HEK293T (cell line): ENCODE data around the gene PFKFB2.

Source experiments
- CTCF ChIA-PET: fragments of 350-600 bp; formaldehyde crosslinking; extraction: SDS; loops from one replicate; lab custom pipeline; 2021; ENCODE audit warnings: antibody characterized with exemption, inconsistent platforms; lab: Yijun Ruan, JAX
- POLR2A ChIA-PET: fragments of 350-600 bp; formaldehyde crosslinking; extraction: SDS; loops from one replicate; lab custom pipeline; 2020; ENCODE audit warnings: antibody characterized with exemption, inconsistent platforms; lab: Yijun Ruan, JAX
- DNase-seq: peaks from one replicate; pipeline ENCODE4 v3.0.0; 2012; ENCODE audit warnings: mixed read lengths; ENCODE audit errors: extremely low spot score
- ARNT ChIP-seq: fragments of 450-650 bp; IDR thresholded peaks from 2 replicates; pipeline ENCODE4 v1.6.1; 2017; ENCODE audit warnings: mild to moderate bottlenecking
- BHLHE40 ChIP-seq: fragments of 450-650 bp; IDR thresholded peaks from 2 replicates; pipeline ENCODE4 v1.6.1; 2016; ENCODE audit warnings: mild to moderate bottlenecking, moderate library complexity, borderline replicate concordance
- CTBP1 ChIP-seq: fragments of 450-650 bp; IDR thresholded peaks from 2 replicates; pipeline ENCODE4 v1.6.1; 2016; ENCODE audit warnings: borderline replicate concordance
- ELF4 ChIP-seq: fragments of 450-650 bp; IDR thresholded peaks from 2 replicates; pipeline ENCODE4 v1.6.1; 2017; ENCODE audit warnings: antibody characterized with exemption
- FOXA1 ChIP-seq: fragments of 450-650 bp; IDR thresholded peaks from 2 replicates; pipeline ENCODE4 v1.6.1; 2016; ENCODE audit warnings: mild to moderate bottlenecking
- FOXK2 ChIP-seq: fragments of 450-650 bp; IDR thresholded peaks from 2 replicates; pipeline ENCODE4 v1.6.1; 2016; ENCODE audit warnings: mild to moderate bottlenecking
- FOXM1 ChIP-seq: fragments of 450-650 bp; IDR thresholded peaks from 2 replicates; pipeline ENCODE4 v1.6.1; 2017; ENCODE audit warnings: mild to moderate bottlenecking, borderline replicate concordance
- HDGF ChIP-seq: fragments of 450-650 bp; IDR thresholded peaks from 2 replicates; pipeline ENCODE4 v1.6.1; 2017; ENCODE audit warnings: antibody characterized with exemption, borderline replicate concordance
- L3MBTL2 ChIP-seq: fragments of 450-650 bp; conservative IDR thresholded peaks from 2 replicates; pipeline ENCODE4 v1.6.1; 2016; ENCODE audit warnings: mild to moderate bottlenecking
- LEF1 ChIP-seq: fragments of 450-650 bp; IDR thresholded peaks from 2 replicates; pipeline ENCODE4 v1.6.1; 2017; ENCODE audit warnings: mild to moderate bottlenecking, borderline replicate concordance
- NFRKB ChIP-seq: fragments of 450-650 bp; IDR thresholded peaks from 2 replicates; pipeline ENCODE4 v1.6.1; 2016; ENCODE audit warnings: mild to moderate bottlenecking, moderate library complexity
- SP1 ChIP-seq: fragments of 450-650 bp; IDR thresholded peaks from 2 replicates; pipeline ENCODE4 v1.6.1; 2017
- SUZ12 ChIP-seq: fragments of 450-650 bp; IDR thresholded peaks from 2 replicates; pipeline ENCODE4 v1.6.1; 2016; ENCODE audit warnings: mild to moderate bottlenecking
- TARDBP ChIP-seq: fragments of 450-650 bp; IDR thresholded peaks from 2 replicates; pipeline ENCODE4 v1.6.1; 2016
- ZNF384 ChIP-seq: fragments of 450-650 bp; IDR thresholded peaks from 2 replicates; pipeline ENCODE4 v1.6.1; 2016
- TF ChIP-seq, protein P1 (sequence below): fragments of 450-650 bp; IDR thresholded peaks from 2 replicates; pipeline ENCODE4 v1.6.1; 2016

The PFKFB2 gene

DNA sequence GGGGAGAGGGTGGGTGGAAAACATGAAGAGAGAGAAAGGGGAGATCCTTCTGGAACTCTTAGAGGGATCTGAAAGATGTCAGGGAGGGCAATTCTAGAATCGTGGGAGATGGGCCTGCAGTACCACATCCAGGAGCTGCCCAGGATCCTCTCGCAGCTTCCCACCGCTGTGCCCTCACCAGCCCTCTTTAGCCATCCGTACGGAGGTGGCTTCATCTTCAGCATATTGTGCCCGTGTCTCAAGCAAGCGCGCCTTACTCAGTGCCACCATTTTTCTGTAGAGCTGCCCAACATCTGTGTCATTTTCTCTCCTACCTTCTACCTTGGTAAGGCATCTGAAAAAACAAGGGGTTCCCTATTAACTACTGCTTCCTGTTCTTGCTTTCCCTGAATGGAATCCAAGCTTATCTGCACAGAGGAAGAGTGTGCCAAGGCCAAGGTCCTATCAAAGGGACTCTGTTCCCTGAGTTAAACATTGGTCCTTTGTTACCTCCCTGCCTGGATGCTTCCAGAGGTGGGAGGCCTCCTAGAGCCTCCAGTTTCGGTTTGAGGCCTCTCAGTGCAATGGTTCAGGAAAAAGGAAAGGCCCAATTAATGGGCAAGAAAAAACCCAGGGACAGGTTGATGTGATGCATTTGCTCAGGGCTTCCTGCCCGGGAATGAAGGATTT lies 43.8 kb upstream of the PFKFB2 start:
- CTCF ChIA-PET = no interaction called here
- no peak for TF ChIP-seq SUZ12
- TF ChIP-seq BHLHE40 = no peak
- no peak for TF ChIP-seq TARDBP
- TF ChIP-seq ELF4 = no peak
- no peak for TF ChIP-seq ARNT
- TF ChIP-seq SP1 = no peak
- TF ChIP-seq FOXM1 = no peak
- TF ChIP-seq NFRKB = no peak
- TF ChIP-seq L3MBTL2 = no peak
- no peak for TF ChIP-seq FOXA1
- TF ChIP-seq FOXK2 = no peak
- no peak for DNase-seq
- POLR2A ChIA-PET = interaction anchor here (1.2 kb wide), 1 partner anchor 43 kb away, joined by 4 read pairs; the partner anchor contains the start of gene PFKFB2

DNA sequence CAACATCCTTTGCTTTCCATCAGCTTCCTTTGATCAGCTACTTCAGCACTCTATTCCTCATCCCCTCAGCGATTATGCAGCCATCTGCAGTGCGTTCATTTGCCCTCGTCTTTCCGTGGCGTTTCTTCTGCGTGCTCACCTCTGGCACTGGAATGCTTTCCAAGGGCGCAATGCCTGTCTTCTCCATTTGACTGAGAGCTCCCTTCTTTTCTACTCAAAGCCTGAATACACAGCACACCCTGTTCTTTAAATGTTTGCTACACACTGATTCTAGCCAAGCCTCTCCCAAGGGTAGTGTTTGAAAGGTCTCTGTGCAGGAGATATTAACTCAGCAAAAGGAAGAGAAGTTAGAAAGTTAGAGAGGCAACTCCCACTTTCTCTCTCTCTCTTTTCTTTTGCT lies 43.1 kb upstream of the PFKFB2 start:
- TF ChIP-seq CTBP1 (no peak), BHLHE40 (no peak), HDGF (no peak), LEF1 (no peak), FOXA1 (no peak), ZNF384 (no peak), L3MBTL2 (no peak), NFRKB (no peak), FOXK2 (no peak), SP1 (no peak)
- TF ChIP-seq, protein P1, sequence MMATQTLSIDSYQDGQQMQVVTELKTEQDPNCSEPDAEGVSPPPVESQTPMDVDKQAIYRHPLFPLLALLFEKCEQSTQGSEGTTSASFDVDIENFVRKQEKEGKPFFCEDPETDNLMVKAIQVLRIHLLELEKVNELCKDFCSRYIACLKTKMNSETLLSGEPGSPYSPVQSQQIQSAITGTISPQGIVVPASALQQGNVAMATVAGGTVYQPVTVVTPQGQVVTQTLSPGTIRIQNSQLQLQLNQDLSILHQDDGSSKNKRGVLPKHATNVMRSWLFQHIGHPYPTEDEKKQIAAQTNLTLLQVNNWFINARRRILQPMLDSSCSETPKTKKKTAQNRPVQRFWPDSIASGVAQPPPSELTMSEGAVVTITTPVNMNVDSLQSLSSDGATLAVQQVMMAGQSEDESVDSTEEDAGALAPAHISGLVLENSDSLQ = no peak
- POLR2A ChIA-PET = no interaction called here
- CTCF ChIA-PET = no interaction called here
- no peak for DNase-seq

DNA sequence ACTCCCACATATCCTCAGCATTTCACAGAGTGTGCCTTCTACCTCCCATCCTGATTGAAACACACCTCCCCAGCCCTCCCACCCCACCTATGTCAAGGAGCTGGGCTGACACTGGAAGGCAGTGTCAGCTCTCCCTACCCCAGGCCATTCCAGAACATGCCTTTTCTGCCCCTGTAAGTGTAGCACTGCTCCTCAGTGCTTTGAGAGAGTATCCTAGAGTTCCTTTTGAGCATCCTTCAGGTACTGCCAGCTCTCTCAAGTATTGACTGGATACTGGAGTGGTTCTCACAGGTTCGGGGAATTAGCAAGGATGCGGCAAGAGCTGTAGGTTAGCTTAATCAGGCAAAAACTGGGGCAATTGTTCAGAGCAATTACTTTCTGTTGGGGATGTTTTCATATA lies 42.3 kb upstream of the PFKFB2 start:
- ChIA-PET POLR2A (no interaction called here), CTCF (interaction anchor here (0.5 kb wide), 1 partner anchor 13 kb away, joined by 5 read pairs; no protein-coding TSS in a partner anchor)
- TF ChIP-seq ELF4 (no peak), L3MBTL2 (no peak), FOXK2 (no peak), HDGF (no peak)
- TF ChIP-seq, protein P1 = no peak
- DNase-seq = no peak

DNA sequence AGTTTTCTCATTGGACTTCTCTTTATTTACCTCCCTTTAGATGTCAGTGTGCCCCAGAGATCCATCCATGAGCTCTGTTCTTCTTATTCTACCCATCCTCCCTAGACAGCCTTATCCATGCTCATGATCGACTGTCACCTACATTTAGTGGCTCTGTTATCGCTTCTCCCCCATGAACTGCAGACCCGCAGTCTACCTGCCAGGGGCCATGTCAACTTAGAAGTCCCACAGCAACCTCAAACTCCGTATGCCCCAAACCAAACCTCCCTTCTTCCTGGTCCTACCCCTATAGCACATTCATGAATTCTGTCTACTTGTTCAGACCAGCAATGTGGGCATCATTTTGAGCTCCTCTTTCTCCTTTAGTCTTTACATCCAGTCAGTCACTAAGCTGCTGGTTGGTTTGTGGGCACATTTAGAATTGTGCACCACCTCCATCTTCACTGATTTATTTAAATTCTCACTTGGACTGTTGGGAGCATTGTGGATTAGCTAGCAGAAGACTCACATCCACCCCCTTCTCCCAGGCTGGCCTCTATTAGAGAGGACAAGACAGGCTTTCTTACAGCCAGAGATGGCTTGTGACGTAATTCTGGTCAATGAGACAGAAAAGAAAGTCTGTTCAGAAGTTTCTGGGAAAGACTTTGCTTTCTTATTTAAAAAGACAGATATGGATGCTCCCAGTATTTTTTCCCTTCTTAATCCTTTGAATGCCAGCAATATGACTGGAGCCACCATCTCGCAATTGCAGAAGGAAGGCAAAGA lies 39.6 kb upstream of the PFKFB2 start:
- no peak for TF ChIP-seq ELF4
- no peak for TF ChIP-seq ARNT
- no peak for TF ChIP-seq FOXA1
- no peak for TF ChIP-seq L3MBTL2
- TF ChIP-seq, protein P1 = no peak
- TF ChIP-seq HDGF = no peak
- no peak for TF ChIP-seq BHLHE40
- no peak for TF ChIP-seq NFRKB
- TF ChIP-seq CTBP1 = no peak
- no peak for TF ChIP-seq ZNF384
- TF ChIP-seq TARDBP = no peak
- no peak for TF ChIP-seq SP1
- TF ChIP-seq LEF1 = no peak
- no peak for TF ChIP-seq FOXK2
- TF ChIP-seq FOXM1 = no peak
- TF ChIP-seq SUZ12 = no peak
- POLR2A ChIA-PET = no interaction called here
- CTCF ChIA-PET = no interaction called here
- no peak for DNase-seq

DNA sequence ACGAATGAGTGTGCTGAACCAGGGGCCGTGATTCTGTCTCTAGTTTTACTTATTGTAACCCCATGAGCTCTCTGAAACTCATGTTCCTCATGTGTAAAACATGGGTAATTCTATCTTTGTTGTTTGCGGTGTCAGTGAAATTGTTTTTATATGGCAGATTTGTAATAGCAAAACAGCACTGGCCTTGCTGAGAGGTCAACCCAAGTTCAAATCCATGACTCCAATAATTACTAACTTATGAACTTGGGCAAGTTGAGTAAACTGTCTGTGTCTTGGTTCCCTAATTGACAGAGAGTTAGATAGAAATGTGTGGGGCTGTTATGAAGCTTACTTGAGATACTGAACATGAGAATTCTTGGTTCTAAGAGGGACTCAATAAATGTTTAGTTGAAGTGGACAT lies 38.3 kb upstream of the PFKFB2 start:
- DNase-seq = no peak
- ChIA-PET CTCF (no interaction called here), POLR2A (no interaction called here)
- TF ChIP-seq CTBP1 = no peak
- no peak for TF ChIP-seq NFRKB
- TF ChIP-seq FOXA1 = no peak
- no peak for TF ChIP-seq ELF4
- no peak for TF ChIP-seq ARNT
- TF ChIP-seq, protein P1 = no peak
- no peak for TF ChIP-seq BHLHE40
- no peak for TF ChIP-seq SUZ12

DNA sequence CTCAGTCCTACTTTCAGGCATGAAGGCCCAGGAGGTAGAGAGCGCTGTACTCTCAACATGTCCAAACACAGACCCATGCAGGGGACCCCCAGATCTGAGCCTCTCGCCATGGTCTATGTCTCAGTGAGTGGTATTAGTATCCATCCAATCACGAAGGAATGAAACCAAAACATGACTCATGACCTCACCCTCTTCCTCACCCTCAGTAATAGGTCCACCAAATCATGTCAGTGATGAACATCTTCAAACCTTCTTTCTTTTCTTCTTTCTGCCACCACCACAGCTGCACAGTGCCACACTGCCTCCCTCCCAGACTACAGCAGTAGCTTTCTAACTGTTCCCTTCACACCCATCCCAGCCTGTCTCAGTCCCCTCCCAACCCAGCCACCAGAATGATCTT lies 37.3 kb upstream of the PFKFB2 start:
- ChIA-PET POLR2A (no interaction called here), CTCF (no interaction called here)
- TF ChIP-seq ZNF384 (no peak), BHLHE40 (no peak), CTBP1 (no peak), ELF4 (no peak), SP1 (no peak), LEF1 (no peak), FOXM1 (no peak), SUZ12 (no peak), FOXA1 (no peak), TARDBP (no peak), ARNT (no peak), NFRKB (no peak), HDGF (no peak), FOXK2 (no peak), L3MBTL2 (no peak)
- TF ChIP-seq, protein P1 = no peak
- DNase-seq = no peak
